RWPE2 (cell line): ENCODE results near the gene REPS1.

Experiments used
- ATAC-seq: fragments of 200-7000 bp; cut with Tn5 transposase; 3 replicates; pipeline ENCODE4 v1.9.1; 2021; ENCODE audit warnings: low read depth
- DNase-seq: peaks from one replicate; pipeline ENCODE4 v3.0.0-alpha.2; 2020; ENCODE audit warnings: low spot score
- H3K27ac ChIP-seq: fragments of 450-650 bp; 2 replicates; pipeline ENCODE4 v1.5.1; 2017; ENCODE audit warnings: mild to moderate bottlenecking; ENCODE audit not compliant: poor library complexity, severe bottlenecking
- H3K27me3 ChIP-seq: fragments of 250-450 bp; sonication (Bioruptor Pico); 2 replicates; pipeline ENCODE4 v1.5.1; 2021; ENCODE audit warnings: mild to moderate bottlenecking, moderate library complexity; ENCODE audit not compliant: insufficient read depth, poor library complexity, severe bottlenecking
- H3K36me3 ChIP-seq: fragments of 250-450 bp; sonication (Bioruptor Pico); 2 replicates; pipeline ENCODE4 v1.5.1; 2020; ENCODE audit warnings: low read depth, mild to moderate bottlenecking, moderate library complexity
- H3K4me1 ChIP-seq: fragments of 250-450 bp; sonication (Bioruptor Pico); 2 replicates; pipeline ENCODE4 v1.5.1; 2021; ENCODE audit warnings: mild to moderate bottlenecking, moderate library complexity; ENCODE audit not compliant: insufficient read depth, poor library complexity, severe bottlenecking
- H3K4me3 ChIP-seq: fragments of 250-450 bp; sonication (Bioruptor Pico); 2 replicates; pipeline ENCODE4 v1.5.1; 2021; ENCODE audit warnings: mild to moderate bottlenecking, moderate library complexity; ENCODE audit not compliant: severe bottlenecking
- H3K9me3 ChIP-seq: fragments of 250-450 bp; sonication (Bioruptor Pico); 2 replicates; pipeline ENCODE4 v1.5.1; 2021; ENCODE audit warnings: mild to moderate bottlenecking, moderate library complexity; ENCODE audit not compliant: severe bottlenecking
- TF ChIP-seq, protein P1 (sequence below): fragments of 450-650 bp; IDR thresholded peaks from one replicate; pipeline ENCODE4 v1.5.1; 2017; ENCODE audit warnings: mild to moderate bottlenecking, moderate library complexity; ENCODE audit not compliant: poor library complexity, severe bottlenecking

Gene REPS1

DNA sequence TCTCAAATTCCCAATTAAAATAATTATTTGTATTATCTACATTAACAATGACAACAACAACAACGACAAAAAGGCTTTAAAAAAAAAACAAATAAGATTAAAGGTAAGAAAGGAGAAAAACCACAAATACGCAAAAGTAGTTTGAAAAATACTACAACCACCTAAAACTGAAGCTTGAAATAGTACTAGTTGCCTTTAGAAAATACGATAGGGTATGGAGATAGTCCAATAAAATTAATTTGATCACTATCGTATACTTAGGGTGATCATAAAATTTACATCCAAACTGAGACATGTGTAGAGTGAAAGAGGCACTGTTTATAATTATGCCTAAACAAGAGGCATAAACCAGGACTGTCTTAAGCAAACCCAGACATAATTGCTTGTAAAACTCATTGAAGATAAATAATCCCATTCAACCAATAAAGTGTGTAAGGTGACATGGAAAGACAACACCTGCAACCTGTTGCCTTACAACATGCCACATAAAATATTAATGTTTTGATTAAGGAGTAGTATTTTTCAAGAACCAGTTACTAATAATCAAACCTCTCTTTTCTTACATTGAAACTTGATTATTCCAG lies 22.7 kb downstream of the REPS1 start:
- H3K27ac ChIP-seq: no peak overlapping the region
- no peaks in the 10 kb centered on the region for H3K9me3 ChIP-seq
- DNase-seq: no peak
- no peak overlapping the region for H3K4me3 ChIP-seq
- peaks cover 5% of the 10 kb centered on the region for H3K4me1 ChIP-seq
- no peak for ATAC-seq
- H3K36me3 ChIP-seq: no peaks in the 10 kb centered on the region
- no peaks in the 10 kb centered on the region for H3K27me3 ChIP-seq
- TF ChIP-seq, protein P1, sequence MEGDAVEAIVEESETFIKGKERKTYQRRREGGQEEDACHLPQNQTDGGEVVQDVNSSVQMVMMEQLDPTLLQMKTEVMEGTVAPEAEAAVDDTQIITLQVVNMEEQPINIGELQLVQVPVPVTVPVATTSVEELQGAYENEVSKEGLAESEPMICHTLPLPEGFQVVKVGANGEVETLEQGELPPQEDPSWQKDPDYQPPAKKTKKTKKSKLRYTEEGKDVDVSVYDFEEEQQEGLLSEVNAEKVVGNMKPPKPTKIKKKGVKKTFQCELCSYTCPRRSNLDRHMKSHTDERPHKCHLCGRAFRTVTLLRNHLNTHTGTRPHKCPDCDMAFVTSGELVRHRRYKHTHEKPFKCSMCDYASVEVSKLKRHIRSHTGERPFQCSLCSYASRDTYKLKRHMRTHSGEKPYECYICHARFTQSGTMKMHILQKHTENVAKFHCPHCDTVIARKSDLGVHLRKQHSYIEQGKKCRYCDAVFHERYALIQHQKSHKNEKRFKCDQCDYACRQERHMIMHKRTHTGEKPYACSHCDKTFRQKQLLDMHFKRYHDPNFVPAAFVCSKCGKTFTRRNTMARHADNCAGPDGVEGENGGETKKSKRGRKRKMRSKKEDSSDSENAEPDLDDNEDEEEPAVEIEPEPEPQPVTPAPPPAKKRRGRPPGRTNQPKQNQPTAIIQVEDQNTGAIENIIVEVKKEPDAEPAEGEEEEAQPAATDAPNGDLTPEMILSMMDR: no peak

DNA sequence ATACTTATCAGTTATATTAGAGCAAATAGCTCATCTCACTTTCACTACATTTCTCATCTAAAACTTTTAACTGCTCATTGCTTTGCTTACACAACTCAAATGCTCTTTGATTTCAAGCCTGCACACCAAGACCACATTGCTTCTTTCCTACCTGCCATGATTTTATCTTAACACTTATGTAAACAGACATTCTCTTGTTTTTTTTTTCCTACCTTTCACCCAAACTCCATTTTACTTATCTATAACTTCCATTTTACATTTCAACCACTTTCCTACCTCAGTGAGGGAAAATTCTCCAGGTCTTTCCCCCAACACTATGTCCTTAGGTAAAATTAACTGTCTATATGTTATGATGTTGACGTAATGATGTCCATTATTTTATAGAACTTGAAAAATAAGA lies 24.0 kb downstream of the REPS1 start:
- ATAC-seq (no peak), DNase-seq (no peak)
- H3K4me3 ChIP-seq: no peak overlapping the region
- no peak overlapping the region for H3K27ac ChIP-seq
- H3K36me3 ChIP-seq: no peaks in the 10 kb centered on the region
- no peaks in the 10 kb centered on the region for H3K9me3 ChIP-seq
- H3K4me1 ChIP-seq: peaks cover 3% of the 10 kb centered on the region
- H3K27me3 ChIP-seq: no peaks in the 10 kb centered on the region
- TF ChIP-seq, protein P1: no peak

DNA sequence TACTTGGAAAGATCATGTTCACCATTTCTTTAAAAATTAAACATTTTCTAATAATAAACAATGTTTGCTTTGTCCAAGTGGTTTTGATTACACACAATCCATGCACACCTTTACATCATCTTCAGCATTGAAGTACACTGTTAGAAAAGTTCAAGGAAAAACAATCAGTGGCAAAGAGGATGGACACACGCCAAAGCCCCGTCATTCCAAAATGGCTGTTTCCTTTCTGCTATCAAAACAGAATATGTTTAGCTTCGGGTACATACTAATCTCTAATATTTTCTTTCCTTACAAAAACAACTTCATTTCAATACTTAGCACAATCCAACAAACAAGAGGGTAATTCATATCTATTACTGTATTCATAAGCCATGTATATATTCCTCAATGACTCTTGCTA lies 24.5 kb downstream of the REPS1 start:
- TF ChIP-seq, protein P1: no peak
- H3K36me3 ChIP-seq: no peaks in the 10 kb centered on the region
- no peak overlapping the region for H3K27ac ChIP-seq
- no peaks in the 10 kb centered on the region for H3K9me3 ChIP-seq
- no peak for ATAC-seq
- H3K4me3 ChIP-seq: no peak overlapping the region
- no peak for DNase-seq
- H3K27me3 ChIP-seq: no peaks in the 10 kb centered on the region
- peaks cover 3% of the 10 kb centered on the region for H3K4me1 ChIP-seq

DNA sequence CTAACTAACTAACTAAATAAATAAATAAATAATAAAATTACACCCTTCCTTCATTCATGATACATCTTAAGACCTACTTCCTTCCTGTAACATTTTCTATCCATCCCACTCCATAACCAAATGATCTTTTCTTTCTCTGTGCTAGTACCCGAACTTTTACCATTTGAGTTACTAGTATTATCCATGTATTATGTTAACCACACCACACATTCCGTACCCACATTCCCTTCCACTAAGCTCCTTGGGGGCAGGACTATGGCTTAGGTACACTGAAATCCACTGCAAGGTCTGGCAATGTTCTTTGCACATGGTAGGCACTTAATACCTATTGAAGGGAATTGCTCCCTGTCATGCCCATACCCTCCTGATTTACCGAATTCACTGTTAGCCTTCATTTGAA lies 24.9 kb downstream of the REPS1 start:
- no peaks in the 10 kb centered on the region for H3K9me3 ChIP-seq
- DNase-seq: no peak
- H3K4me3 ChIP-seq: no peak overlapping the region
- no peaks in the 10 kb centered on the region for H3K36me3 ChIP-seq
- peaks cover 3% of the 10 kb centered on the region for H3K4me1 ChIP-seq
- TF ChIP-seq, protein P1: no peak
- no peaks in the 10 kb centered on the region for H3K27me3 ChIP-seq
- no peak for ATAC-seq
- H3K27ac ChIP-seq: no peak overlapping the region

DNA sequence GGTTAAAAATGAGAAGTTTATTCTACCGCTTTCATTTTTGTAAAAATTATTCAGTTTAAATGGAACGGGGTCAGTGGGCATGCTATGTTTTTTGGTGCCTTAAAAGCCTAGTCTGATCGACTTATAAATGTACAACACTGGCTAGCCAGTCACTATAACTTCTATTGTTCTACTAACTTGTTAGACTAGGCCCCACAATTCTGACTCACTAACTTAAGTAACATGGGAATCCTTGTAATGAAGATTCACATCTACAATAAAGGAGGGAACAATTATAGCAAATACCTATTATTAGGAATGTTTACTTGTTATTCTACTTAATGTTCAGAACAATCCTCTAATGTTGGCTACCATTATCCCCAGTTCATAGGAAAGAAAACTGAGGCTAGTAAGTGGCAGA lies 28.5 kb downstream of the REPS1 start:
- Histone ChIP-seq H3K36me3 (no peaks in the 10 kb centered on the region), H3K9me3 (no peaks in the 10 kb centered on the region), H3K4me3 (no peak overlapping the region), H3K4me1 (peaks cover 3% of the 10 kb centered on the region), H3K27me3 (no peaks in the 10 kb centered on the region), H3K27ac (no peak overlapping the region)
- ATAC-seq: peak; percentile 49; the same call in 1 of the 3 replicates
- TF ChIP-seq, protein P1: no peak
- DNase-seq: no peak
